MM.1S (cell line): ENCODE results near the gene COL27A1.

Experiments used
- DNase-seq: peaks from one replicate; pipeline ENCODE4 v3.0.0-alpha.2; 2015
- H2AFZ ChIP-seq: fragments of 300-600 bp; sonication (generic); 2 replicates; pipeline ENCODE4 v1.6.0; 2016; ENCODE audit warnings: antibody characterized with exemption, low read length
- H3F3A ChIP-seq: fragments of 300-600 bp; sonication (generic); 2 replicates; pipeline ENCODE4 v1.6.1; 2016; ENCODE audit warnings: mild to moderate bottlenecking, antibody characterized with exemption, low read length, moderate library complexity, mixed read lengths; ENCODE audit not compliant: insufficient read depth
- H3K27ac ChIP-seq: fragments of 300-600 bp; sonication (generic); 2 replicates; pipeline ENCODE4 v1.5.1; 2016; ENCODE audit warnings: mild to moderate bottlenecking, low read length
- H3K27me3 ChIP-seq: fragments of 300-600 bp; sonication (generic); replicated peaks from 2 replicates; pipeline ENCODE4 v1.6.0; 2016; ENCODE audit warnings: low read length; ENCODE audit not compliant: insufficient read depth
- H3K36me3 ChIP-seq: fragments of 300-600 bp; sonication (generic); replicated peaks from 2 replicates; pipeline ENCODE4 v1.6.1; 2016; ENCODE audit warnings: mild to moderate bottlenecking, low read length, mixed read lengths; ENCODE audit not compliant: insufficient read depth
- H3K4me1 ChIP-seq: fragments of 300-600 bp; sonication (generic); 2 replicates; pipeline ENCODE4 v1.6.1; 2016; ENCODE audit warnings: low read length, mixed read lengths
- H3K4me2 ChIP-seq: fragments of 300-600 bp; sonication (generic); 2 replicates; pipeline ENCODE4 v1.6.0; 2016; ENCODE audit warnings: low read depth, low read length
- H3K4me3 ChIP-seq: fragments of 300-600 bp; sonication (generic); 2 replicates; pipeline ENCODE4 v1.5.1; 2016; ENCODE audit warnings: low read length, mixed read lengths
- H3K79me2 ChIP-seq: fragments of 300-600 bp; sonication (generic); 2 replicates; pipeline ENCODE4 v1.6.1; 2016; ENCODE audit warnings: mixed run types, low read length, mixed read lengths
- H3K9ac ChIP-seq: fragments of 300-600 bp; sonication (generic); 2 replicates; pipeline ENCODE4 v1.6.1; 2016; ENCODE audit warnings: low read length, mixed read lengths
- H3K9me2 ChIP-seq: fragments of 300-600 bp; sonication (generic); replicated peaks from 2 replicates; pipeline ENCODE4 v1.6.1; 2016; ENCODE audit warnings: mild to moderate bottlenecking, low read length, mixed read lengths; ENCODE audit not compliant: insufficient read depth
- H3K9me3 ChIP-seq: fragments of 300-600 bp; sonication (generic); replicated peaks from 2 replicates; pipeline ENCODE4 v1.6.1; 2016; ENCODE audit warnings: mild to moderate bottlenecking, low read length, mixed read lengths; ENCODE audit not compliant: insufficient read depth
- H4K20me1 ChIP-seq: fragments of 300-600 bp; sonication (generic); 2 replicates; pipeline ENCODE4 v1.6.1; 2016; ENCODE audit warnings: mild to moderate bottlenecking, low read length, moderate library complexity, mixed read lengths; ENCODE audit not compliant: insufficient read depth
- CTCF ChIP-seq: fragments of 300-600 bp; sonication (generic); IDR thresholded peaks from 2 replicates; pipeline ENCODE4 v1.5.1; 2016; ENCODE audit warnings: antibody characterized with exemption, low read length, mixed read lengths
- EZH2 ChIP-seq: fragments of 300-600 bp; sonication (generic); optimal IDR thresholded peaks from 2 replicates; pipeline ENCODE3; 2017; ENCODE audit warnings: low read depth, mild to moderate bottlenecking, antibody characterized with exemption, low read length, mixed read lengths
- EZH2phosphoT487 ChIP-seq: fragments of 300-600 bp; sonication (generic); IDR thresholded peaks from 2 replicates; pipeline ENCODE4 v1.6.1; 2018; ENCODE audit warnings: antibody characterized with exemption, low read length

Gene COL27A1

GRCh38 chr9:114214686-114215414, 59.5 kb downstream of the COL27A1 start:
- Histone ChIP-seq H3K9me2 (no peaks in the 10 kb centered on the region), H3K4me3 (no peak overlapping the region), H3K36me3 (no peaks in the 10 kb centered on the region), H3K9ac (no peak overlapping the region), H3K79me2 (no peaks in the 10 kb centered on the region), H3F3A (no peaks in the 10 kb centered on the region), H3K27ac (no peak overlapping the region), H3K4me1 (no peaks in the 10 kb centered on the region), H3K4me2 (no peak overlapping the region), H3K9me3 (no peaks in the 10 kb centered on the region), H3K27me3 (no peaks in the 10 kb centered on the region), H4K20me1 (no peaks in the 10 kb centered on the region), H2AFZ (no peak overlapping the region)
- no peak for TF ChIP-seq EZH2
- TF ChIP-seq CTCF, result no peak
- no peak for TF ChIP-seq EZH2phosphoT487
- no peak for DNase-seq

GRCh38 chr9:114216081-114216480, 60.7 kb downstream of the COL27A1 start:
- H3K4me1 ChIP-seq, result no peaks in the 10 kb centered on the region
- no peak overlapping the region for H2AFZ ChIP-seq
- no peaks in the 10 kb centered on the region for H3K9me2 ChIP-seq
- no peak overlapping the region for H3K9ac ChIP-seq
- no peak overlapping the region for H3K27ac ChIP-seq
- no peaks in the 10 kb centered on the region for H3F3A ChIP-seq
- no peak for DNase-seq
- H3K4me3 ChIP-seq, result no peak overlapping the region
- no peaks in the 10 kb centered on the region for H3K27me3 ChIP-seq
- H3K9me3 ChIP-seq, result no peaks in the 10 kb centered on the region
- no peak overlapping the region for H3K4me2 ChIP-seq
- H3K36me3 ChIP-seq, result no peaks in the 10 kb centered on the region
- no peak for TF ChIP-seq CTCF
- no peak for TF ChIP-seq EZH2phosphoT487
- no peak for TF ChIP-seq EZH2
- no peaks in the 10 kb centered on the region for H3K79me2 ChIP-seq
- H4K20me1 ChIP-seq, result no peaks in the 10 kb centered on the region

- Histone ChIP-seq H3K27me3 (no peaks in the 10 kb centered on the region), H3K27ac (no peak overlapping the region), H3K36me3 (no peaks in the 10 kb centered on the region), H3K9ac (no peak overlapping the region), H4K20me1 (no peaks in the 10 kb centered on the region), H3K79me2 (no peaks in the 10 kb centered on the region), H3K4me2 (no peak overlapping the region), H3F3A (no peaks in the 10 kb centered on the region), H2AFZ (no peak overlapping the region), H3K4me3 (no peak overlapping the region), H3K9me3 (no peaks in the 10 kb centered on the region), H3K4me1 (no peaks in the 10 kb centered on the region), H3K9me2 (no peaks in the 10 kb centered on the region)
- DNase-seq, result no peak
- no peak for TF ChIP-seq EZH2phosphoT487
- no peak for TF ChIP-seq CTCF
- TF ChIP-seq EZH2, result no peak
These were observed 61.6 kb downstream of the COL27A1 start for GRCh38 chr9:114216976-114217375.
